ENCODE results near the gene ITFG1. TPM values are rescaled to one million over a fixed set of nuclear protein-coding genes. Genes with fewer than 3 reads are reported as not detected.
"Not testable (repeated sequence)": the region's sequence is repeated elsewhere in the genome, so short reads cannot be mapped to it uniquely, and the experiment has no call there.

Gene ITFG1
- total RNA-seq, 5 donors from 2014 or later (not counting 1 experiment from before 2014, with no cell fraction given), result 17.6 to 33.9 (median 22.6) TPM

DNA sequence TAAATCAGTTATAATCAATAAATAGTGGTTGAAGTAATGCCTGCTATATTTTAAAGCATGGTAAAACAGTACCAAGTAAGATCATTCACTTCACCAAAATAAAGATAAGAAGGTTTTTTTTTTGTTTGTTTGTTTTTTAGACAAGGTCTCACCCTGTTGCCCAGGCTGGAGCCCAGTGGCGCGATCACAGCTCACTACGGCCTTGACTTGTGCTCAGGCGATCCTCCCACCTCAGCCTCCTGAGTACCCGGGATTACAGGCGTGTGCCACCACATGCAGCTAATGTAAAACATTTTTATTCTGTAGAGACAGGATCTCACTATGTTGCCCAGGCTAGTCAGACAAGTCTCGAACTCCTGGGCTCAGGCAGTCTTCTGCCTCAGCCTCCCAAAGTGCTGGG is 232.6 kb downstream of the ITFG1 start:
- no peak for DNase-seq
- Mint-ChIP-seq H3K27me3 (no peaks in the 10 kb centered on the region), H3K36me3 (peaks cover 63% of the 10 kb centered on the region), H3K4me3 (no peak overlapping the region), H3K4me1 (no peaks in the 10 kb centered on the region), H3K27ac (no peak overlapping the region), H3K9me3 (peaks cover 3 to 16% (median 7%) of the 10 kb centered on the region in 3 donors)
- H3K4me3 ChIP-seq (ENCODE audit: control insufficient read depth in 1 of 2, extremely low read depth in 1 of 2, low read length in 1 of 2), result no peak overlapping the region
- H3K36me3 ChIP-seq (ENCODE audit: control insufficient read depth in 2 of 2, extremely low read depth in 1 of 2, insufficient read depth in 1 of 2, low read length in 1 of 2), result peaks cover 0 to 6% of the 10 kb centered on the region in 2 donors
- no peaks in the 10 kb centered on the region for H3K9me3 ChIP-seq
- no peak for ATAC-seq (replicated peaks in 1 of 4)
- ChIA-PET CTCF (no interaction called here), POLR2A (no interaction called here)
- WGBS (ENCODE audit: insufficient coverage), result 100% methylated on average over 1 of the region's 7 CpGs
- no peaks in the 10 kb centered on the region for H3K27me3 ChIP-seq (replicated peaks in 1 of 2; ENCODE audit: control insufficient read depth in 2 of 2, extremely low read depth in 1 of 2, insufficient read depth in 2 of 2, low read length in 1 of 2)
- H3K27ac ChIP-seq (ENCODE audit: low read length), result no peak overlapping the region
- H3K4me1 ChIP-seq (ENCODE audit: control insufficient read depth in 1 of 2, extremely low read depth in 1 of 2, insufficient read depth in 2 of 2, low read length in 2 of 2), result no peaks in the 10 kb centered on the region

DNA sequence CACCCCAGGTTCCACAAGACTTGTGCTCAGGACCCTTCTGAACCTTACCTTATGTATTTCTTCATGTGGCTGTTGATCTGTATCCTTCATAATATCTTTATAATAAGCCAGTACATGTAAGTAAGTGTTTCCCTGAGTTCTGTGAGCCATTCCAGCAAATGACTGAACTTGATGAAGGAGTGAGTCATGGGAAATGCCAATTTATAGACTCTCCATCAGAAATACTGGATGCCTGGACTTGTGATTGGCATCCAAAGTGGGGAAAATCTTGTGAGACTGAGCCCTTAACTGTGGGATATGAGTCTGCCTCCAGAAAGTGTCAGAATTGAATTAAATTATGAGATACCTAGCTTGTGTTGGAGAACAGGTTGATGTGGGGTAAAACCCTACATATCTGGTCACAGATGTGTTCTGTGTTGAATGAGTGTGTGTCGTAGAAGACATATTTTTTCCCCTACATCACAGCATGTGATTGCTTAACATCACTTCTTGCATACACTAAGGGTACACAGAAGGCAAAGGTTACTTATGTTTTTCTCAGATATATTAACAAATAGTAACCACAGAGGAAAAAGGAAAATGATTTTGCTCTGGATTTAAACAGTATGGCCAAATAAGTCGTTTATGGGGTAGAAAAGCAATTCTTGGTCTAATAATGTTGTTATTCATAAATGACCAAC is 247.0 kb downstream of the ITFG1 start:
- Histone ChIP-seq H3K9me3 (no peaks in the 10 kb centered on the region), H3K27ac (ENCODE audit: low read length) (no peak overlapping the region), H3K4me1 (ENCODE audit: control insufficient read depth in 1 of 2, extremely low read depth in 1 of 2, insufficient read depth in 2 of 2, low read length in 2 of 2) (no peaks in the 10 kb centered on the region), H3K27me3 (replicated peaks in 1 of 2; ENCODE audit: control insufficient read depth in 2 of 2, extremely low read depth in 1 of 2, insufficient read depth in 2 of 2, low read length in 1 of 2) (no peaks in the 10 kb centered on the region), H3K4me3 (ENCODE audit: control insufficient read depth in 1 of 2, extremely low read depth in 1 of 2, low read length in 1 of 2) (no peak overlapping the region), H3K36me3 (ENCODE audit: control insufficient read depth in 2 of 2, extremely low read depth in 1 of 2, insufficient read depth in 1 of 2, low read length in 1 of 2) (peaks cover 0 to 12% of the 10 kb centered on the region in 2 donors)
- no peaks in the 10 kb centered on the region for H3K9me3 Mint-ChIP-seq
- CTCF ChIA-PET, result interaction anchor here in 1 of 2 donors (0.5 kb wide), 1 partner anchor 38 kb away, joined by 3 read pairs; no protein-coding TSS in a partner anchor
- H3K27me3 Mint-ChIP-seq, result no peaks in the 10 kb centered on the region
- no CpG with 5 or more reads among the region's 2 CpGs for WGBS (ENCODE audit: insufficient coverage)
- H3K4me1 Mint-ChIP-seq, result no peaks in the 10 kb centered on the region
- no peak for DNase-seq
- H3K4me3 Mint-ChIP-seq, result no peak overlapping the region
- ATAC-seq (replicated peaks in 1 of 4), result no peak
- H3K36me3 Mint-ChIP-seq, result peaks cover 77% of the 10 kb centered on the region
- POLR2A ChIA-PET, result no interaction called here
- no peak overlapping the region for H3K27ac Mint-ChIP-seq

- ChIA-PET POLR2A (no interaction called here), CTCF (no interaction called here)
- DNase-seq (no peak), ATAC-seq (replicated peaks in 1 of 4) (no peak)
- Mint-ChIP-seq H3K27me3 (no peaks in the 10 kb centered on the region), H3K27ac (no peak overlapping the region), H3K4me3 (no peak overlapping the region), H3K9me3 (no peaks in the 10 kb centered on the region), H3K36me3 (peaks cover 61% of the 10 kb centered on the region), H3K4me1 (no peaks in the 10 kb centered on the region)
- Histone ChIP-seq H3K9me3 (no peaks in the 10 kb centered on the region), H3K36me3 (ENCODE audit: control insufficient read depth in 2 of 2, extremely low read depth in 1 of 2, insufficient read depth in 1 of 2, low read length in 1 of 2) (peaks cover 0 to 12% of the 10 kb centered on the region in 2 donors), H3K4me3 (ENCODE audit: control insufficient read depth in 1 of 2, extremely low read depth in 1 of 2, low read length in 1 of 2) (no peak overlapping the region), H3K27me3 (replicated peaks in 1 of 2; ENCODE audit: control insufficient read depth in 2 of 2, extremely low read depth in 1 of 2, insufficient read depth in 2 of 2, low read length in 1 of 2) (no peaks in the 10 kb centered on the region), H3K4me1 (ENCODE audit: control insufficient read depth in 1 of 2, extremely low read depth in 1 of 2, insufficient read depth in 2 of 2, low read length in 2 of 2) (no peaks in the 10 kb centered on the region), H3K27ac (ENCODE audit: low read length) (no peak overlapping the region)
- no CpG with 5 or more reads among the region's 4 CpGs for WGBS (ENCODE audit: insufficient coverage)
Observed at GRCh38 chr16:47211218-47211617, 249.6 kb downstream of the ITFG1 start.

DNA sequence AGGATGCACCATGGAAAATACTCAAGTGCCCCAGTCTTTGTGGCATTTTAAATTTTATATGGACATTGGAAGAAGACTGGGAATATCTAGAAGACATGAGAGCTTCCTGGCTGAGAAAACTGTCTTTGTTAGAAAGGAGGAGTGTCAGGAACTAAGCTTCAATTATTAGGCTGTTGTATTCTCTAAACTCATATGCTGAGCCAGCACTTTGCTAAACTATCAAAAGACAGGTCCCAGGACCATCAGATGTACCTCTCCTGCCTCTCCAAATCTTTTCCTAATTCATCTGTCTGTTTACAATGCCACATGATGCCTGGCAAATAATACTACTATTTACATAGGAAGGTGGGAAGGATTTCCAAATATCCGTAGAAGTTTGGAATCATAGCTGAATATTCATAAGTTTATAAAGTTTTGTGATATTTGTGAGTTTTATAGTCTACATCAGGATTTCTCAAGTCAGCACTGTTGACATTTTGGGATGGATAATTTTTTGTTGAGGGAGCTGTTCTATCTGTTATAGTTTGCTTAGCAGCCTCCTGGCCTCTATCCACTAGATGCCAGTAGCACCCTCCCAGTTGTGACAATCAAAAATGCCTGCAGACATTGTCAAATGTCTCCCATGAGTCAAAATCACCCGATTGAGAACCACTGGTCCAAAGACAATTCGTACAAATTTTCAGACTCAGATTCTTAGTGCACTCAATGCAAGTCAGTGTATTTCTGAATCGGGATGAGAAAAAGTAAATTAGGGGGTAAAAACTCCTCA is 255.9 kb downstream of the ITFG1 start:
- Mint-ChIP-seq H3K4me1 (no peaks in the 10 kb centered on the region), H3K4me3 (no peak overlapping the region), H3K27me3 (no peaks in the 10 kb centered on the region), H3K27ac (no peak overlapping the region), H3K9me3 (no peaks in the 10 kb centered on the region), H3K36me3 (peaks cover 28% of the 10 kb centered on the region)
- POLR2A ChIA-PET, result interaction anchor here in 1 of 2 donors (0.6 kb wide), 1 partner anchor 150 kb away, joined by 3 read pairs; no protein-coding TSS in a partner anchor
- Histone ChIP-seq H3K27me3 (replicated peaks in 1 of 2; ENCODE audit: control insufficient read depth in 2 of 2, extremely low read depth in 1 of 2, insufficient read depth in 2 of 2, low read length in 1 of 2) (no peaks in the 10 kb centered on the region), H3K36me3 (ENCODE audit: control insufficient read depth in 2 of 2, extremely low read depth in 1 of 2, insufficient read depth in 1 of 2, low read length in 1 of 2) (no peaks in the 10 kb centered on the region), H3K4me3 (ENCODE audit: control insufficient read depth in 1 of 2, extremely low read depth in 1 of 2, low read length in 1 of 2) (no peak overlapping the region), H3K4me1 (ENCODE audit: control insufficient read depth in 1 of 2, extremely low read depth in 1 of 2, insufficient read depth in 2 of 2, low read length in 2 of 2) (no peaks in the 10 kb centered on the region), H3K27ac (ENCODE audit: low read length) (no peak overlapping the region), H3K9me3 (no peaks in the 10 kb centered on the region)
- DNase-seq, result no peak
- no CpG with 5 or more reads among the region's 4 CpGs for WGBS (ENCODE audit: insufficient coverage)
- ATAC-seq (replicated peaks in 1 of 4), result no peak
- CTCF ChIA-PET, result no interaction called here

DNA sequence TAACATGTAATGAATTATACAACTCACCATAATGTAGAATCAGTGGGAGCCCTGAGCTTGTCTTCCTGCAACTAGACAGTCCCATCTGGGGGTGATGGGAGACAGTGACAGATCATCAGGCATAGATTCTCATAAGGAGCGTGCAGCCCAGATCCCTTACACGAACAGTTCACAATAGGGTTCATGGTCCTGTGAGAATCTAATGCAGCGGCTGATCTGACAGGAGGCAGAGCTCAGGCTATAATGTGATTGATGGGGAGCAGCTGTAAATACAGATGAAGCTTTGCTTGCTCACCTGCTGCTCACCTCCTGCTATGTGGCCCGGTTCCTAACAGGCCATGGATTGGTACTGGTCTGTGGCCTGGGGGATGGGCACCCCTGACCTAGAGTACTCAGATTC is 257.4 kb downstream of the ITFG1 start:
- H3K36me3 ChIP-seq (ENCODE audit: control insufficient read depth in 2 of 2, extremely low read depth in 1 of 2, insufficient read depth in 1 of 2, low read length in 1 of 2); ATAC-seq (replicated peaks in 1 of 4); H3K27ac ChIP-seq (ENCODE audit: low read length); H3K4me3 ChIP-seq (ENCODE audit: control insufficient read depth in 1 of 2, extremely low read depth in 1 of 2, low read length in 1 of 2); H3K9me3 Mint-ChIP-seq; H3K9me3 ChIP-seq; H3K27me3 ChIP-seq (replicated peaks in 1 of 2; ENCODE audit: control insufficient read depth in 2 of 2, extremely low read depth in 1 of 2, insufficient read depth in 2 of 2, low read length in 1 of 2); DNase-seq; H3K4me1 ChIP-seq (ENCODE audit: control insufficient read depth in 1 of 2, extremely low read depth in 1 of 2, insufficient read depth in 2 of 2, low read length in 2 of 2); H3K27me3 Mint-ChIP-seq; H3K27ac Mint-ChIP-seq; H3K4me1 Mint-ChIP-seq; POLR2A ChIA-PET; H3K4me3 Mint-ChIP-seq: not testable (repeated sequence)
- 97% methylated on average over 4 of the region's 4 CpGs for WGBS (ENCODE audit: insufficient coverage)
- CTCF ChIA-PET, result interaction anchor here in 1 of 2 donors (0.5 kb wide), 1 partner anchor 548 kb away, joined by 5 read pairs; no protein-coding TSS in a partner anchor
- H3K36me3 Mint-ChIP-seq, result peaks cover 24% of the 10 kb centered on the region

- ChIA-PET POLR2A (no interaction called here), CTCF (interaction anchor here in 1 of 2 donors (1.7 kb wide), 1 partner anchor 8 kb away, joined by 4 read pairs; no protein-coding TSS in a partner anchor)
- Mint-ChIP-seq H3K36me3 (peaks cover 32% of the 10 kb centered on the region), H3K9me3 (no peaks in the 10 kb centered on the region), H3K4me1 (no peaks in the 10 kb centered on the region), H3K27me3 (no peaks in the 10 kb centered on the region), H3K4me3 (no peak overlapping the region), H3K27ac (no peak overlapping the region)
- Histone ChIP-seq H3K9me3 (no peaks in the 10 kb centered on the region), H3K4me3 (ENCODE audit: control insufficient read depth in 1 of 2, extremely low read depth in 1 of 2, low read length in 1 of 2) (no peak overlapping the region), H3K27ac (ENCODE audit: low read length) (no peak overlapping the region), H3K4me1 (ENCODE audit: control insufficient read depth in 1 of 2, extremely low read depth in 1 of 2, insufficient read depth in 2 of 2, low read length in 2 of 2) (no peaks in the 10 kb centered on the region), H3K36me3 (ENCODE audit: control insufficient read depth in 2 of 2, extremely low read depth in 1 of 2, insufficient read depth in 1 of 2, low read length in 1 of 2) (no peaks in the 10 kb centered on the region), H3K27me3 (replicated peaks in 1 of 2; ENCODE audit: control insufficient read depth in 2 of 2, extremely low read depth in 1 of 2, insufficient read depth in 2 of 2, low read length in 1 of 2) (no peaks in the 10 kb centered on the region)
- DNase-seq (no peak), ATAC-seq (replicated peaks in 1 of 4) (no peak)
- WGBS (ENCODE audit: insufficient coverage), result no CpG with 5 or more reads among the region's 2 CpGs
Observed at GRCh38 chr16:47198180-47198575, 262.7 kb downstream of the ITFG1 start.

All from T-cell (primary cell).